ENCODE data around the gene NANP. TPM values are rescaled to one million over a fixed set of nuclear protein-coding genes. Genes with fewer than 3 reads are reported as not detected.
"Not testable (repeated sequence)": the region's sequence is repeated elsewhere in the genome, so short reads cannot be mapped to it uniquely, and the experiment has no call there.

The NANP gene
- total and polyA plus RNA-seq, 4 donors: 1.5 to 5.0 (median 3.2) TPM

- H3K4me3 ChIP-seq (ENCODE audit: low read depth in 1 of 3, low read length in 3 of 3): no peak overlapping the region
- no peaks in the 10 kb centered on the region for H3K9me3 ChIP-seq (ENCODE audit: control insufficient read depth in 4 of 4, low read length in 3 of 4)
- peaks cover 0 to 2% (median 1%) of the 10 kb centered on the region in 4 donors for H3K36me3 ChIP-seq (ENCODE audit: control insufficient read depth in 4 of 4, insufficient read depth in 3 of 4, low read depth in 1 of 4, low read length in 3 of 4)
- H3K9ac ChIP-seq (ENCODE audit: low read depth in 1 of 2, low read length in 2 of 2): no peak overlapping the region
- no peak for TF ChIP-seq JUND (IDR thresholded peaks at IDR 0.05)
- no peak for TF ChIP-seq ZBTB33 (IDR thresholded peaks at IDR 0.05)
- TF ChIP-seq SP1 (IDR thresholded peaks at IDR 0.05): no peak
- TF ChIP-seq TAF1 (conservative IDR thresholded peaks at IDR 0.05): no peak
- no peak for TF ChIP-seq HNF4G (IDR thresholded peaks at IDR 0.05)
- TF ChIP-seq CTCF (IDR thresholded peaks at IDR 0.05; ENCODE audit: low read depth, low read length, missing input control): no peak
- TF ChIP-seq ATF3 (IDR thresholded peaks at IDR 0.05): no peak
- no peak for TF ChIP-seq HNF4A (conservative IDR thresholded peaks at IDR 0.05)
- TF ChIP-seq FOXA1 (IDR thresholded peaks at IDR 0.05): no peak
- TF ChIP-seq RXRA (IDR thresholded peaks at IDR 0.05): no peak
- TF ChIP-seq FOXA2 (IDR thresholded peaks at IDR 0.05): no peak
- TF ChIP-seq, protein P1, sequence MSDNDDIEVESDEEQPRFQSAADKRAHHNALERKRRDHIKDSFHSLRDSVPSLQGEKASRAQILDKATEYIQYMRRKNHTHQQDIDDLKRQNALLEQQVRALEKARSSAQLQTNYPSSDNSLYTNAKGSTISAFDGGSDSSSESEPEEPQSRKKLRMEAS (IDR thresholded peaks at IDR 0.05): no peak
- no peak for TF ChIP-seq GABPA (IDR thresholded peaks at IDR 0.05 in 1 of 2, conservative IDR thresholded peaks at IDR 0.05 in 1 of 2)
- no peak for TF ChIP-seq NR2F2 (IDR thresholded peaks at IDR 0.05)
- no peak for TF ChIP-seq YY1 (IDR thresholded peaks at IDR 0.05)
- no peaks in the 10 kb centered on the region for H3K27me3 ChIP-seq (ENCODE audit: control insufficient read depth in 4 of 4, insufficient read depth in 4 of 4, low read length in 3 of 4)
- no peak for DNase-seq (ENCODE audit: low spot score)
- no peaks in the 10 kb centered on the region for H3K4me1 ChIP-seq (ENCODE audit: control insufficient read depth in 4 of 4, insufficient read depth in 4 of 4, low read length in 3 of 4)
- no peak overlapping the region for H3K27ac ChIP-seq (ENCODE audit: low read depth in 1 of 2, low read length in 2 of 2)
Measured at GRCh38 chr20:25654487-25654886, 30.7 kb upstream of the NANP start.

- WGBS: over 99% methylated on average over 4 of the region's 4 CpGs
- H3K9me3 ChIP-seq (ENCODE audit: control insufficient read depth in 4 of 4, low read length in 3 of 4); H3K36me3 ChIP-seq (ENCODE audit: control insufficient read depth in 4 of 4, insufficient read depth in 3 of 4, low read depth in 1 of 4, low read length in 3 of 4); DNase-seq (ENCODE audit: low spot score); H3K9ac ChIP-seq (ENCODE audit: low read depth in 1 of 2, low read length in 2 of 2); H3K27ac ChIP-seq (ENCODE audit: low read depth in 1 of 2, low read length in 2 of 2); H3K4me3 ChIP-seq (ENCODE audit: low read depth in 1 of 3, low read length in 3 of 3); H3K4me1 ChIP-seq (ENCODE audit: control insufficient read depth in 4 of 4, insufficient read depth in 4 of 4, low read length in 3 of 4); H3K27me3 ChIP-seq (ENCODE audit: control insufficient read depth in 4 of 4, insufficient read depth in 4 of 4, low read length in 3 of 4): not testable (repeated sequence)
Measured at GRCh38 chr20:25652866-25653265, 29.1 kb upstream of the NANP start.

DNA sequence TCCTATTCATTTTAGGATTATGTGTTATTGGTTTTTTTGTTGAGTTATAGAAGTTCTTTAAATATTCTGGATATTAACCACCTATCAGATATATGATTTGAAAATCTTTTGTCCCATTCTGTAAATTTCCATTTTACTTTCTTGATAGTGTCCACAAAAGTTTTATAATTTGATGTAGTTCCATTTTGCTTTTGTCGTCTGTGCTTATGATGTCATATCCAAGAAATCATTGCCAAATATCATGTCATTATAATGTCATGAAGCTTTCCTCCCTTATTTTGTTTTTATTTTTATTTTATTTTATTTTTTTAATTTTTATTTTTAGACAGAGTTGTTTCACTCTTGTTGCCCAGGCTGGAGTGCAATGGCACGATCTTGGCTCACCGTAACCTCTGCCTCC lies 21.0 kb upstream of the NANP start:
- Histone ChIP-seq H3K9ac (ENCODE audit: low read depth in 1 of 2, low read length in 2 of 2) (no peak overlapping the region), H3K27ac (ENCODE audit: low read depth in 1 of 2, low read length in 2 of 2) (no peak overlapping the region), H3K4me1 (ENCODE audit: control insufficient read depth in 4 of 4, insufficient read depth in 4 of 4, low read length in 3 of 4) (no peaks in the 10 kb centered on the region), H3K4me3 (ENCODE audit: low read depth in 1 of 3, low read length in 3 of 3) (no peak overlapping the region), H3K9me3 (ENCODE audit: control insufficient read depth in 4 of 4, low read length in 3 of 4) (no peaks in the 10 kb centered on the region), H3K36me3 (ENCODE audit: control insufficient read depth in 4 of 4, insufficient read depth in 3 of 4, low read depth in 1 of 4, low read length in 3 of 4) (peaks cover 1 to 11% (median 6%) of the 10 kb centered on the region in 4 donors), H3K27me3 (ENCODE audit: control insufficient read depth in 4 of 4, insufficient read depth in 4 of 4, low read length in 3 of 4) (no peaks in the 10 kb centered on the region)
- no peak for TF ChIP-seq ZBTB33 (IDR thresholded peaks at IDR 0.05)
- TF ChIP-seq, protein P1 (IDR thresholded peaks at IDR 0.05): no peak
- WGBS: 97% methylated on average over 3 of the region's 3 CpGs
- DNase-seq (ENCODE audit: low spot score): no peak
